ENCODE data around the gene TMEM150B.

- no peak for TF ChIP-seq CTCF (IDR thresholded peaks at IDR 0.05)
- no peak for TF ChIP-seq POLR2A (IDR thresholded peaks at IDR 0.05)
Observed at GRCh38 chr19:55369653-55370304, 44.6 kb upstream of the TMEM150B start.
